Retinal pigment epithelial cell (primary cell): ENCODE measurements around the gene PCDH19.
"Not testable (repeated sequence)": the region's sequence is repeated elsewhere in the genome, so short reads cannot be mapped to it uniquely, and the experiment has no call there.

Experiments used
- DNase-seq: peaks from one replicate; pipeline ENCODE4 v3.0.0-alpha.2; 2010; ENCODE audit warnings: low read depth
- H3K4me3 ChIP-seq: 2 replicates; pipeline ENCODE4 v1.5.1; 2011; ENCODE audit warnings: mild to moderate bottlenecking, low read length, control low read depth, moderate library complexity
- CTCF ChIP-seq: conservative IDR thresholded peaks from 2 replicates; pipeline ENCODE4 v1.5.1; 2011; ENCODE audit warnings: low read depth, low read length, control low read depth, inconsistent platforms

Gene PCDH19

GRCh38 chrX:100409610-100410590 lies at the start of gene PCDH19:
TSS of gene PCDH19 (minus strand) at chrX:100410273. CDS start at chrX:100408597, 1,676 bp downstream.
- peak; percentile 9 for DNase-seq
- TF ChIP-seq CTCF = no peak
- peak within 1 kb of the TSS; percentile 34 for H3K4me3 ChIP-seq

GRCh38 chrX:100449696-100450608 lies 39.9 kb upstream of the PCDH19 start:
- H3K4me3 ChIP-seq = no peak overlapping the region
- no peak for TF ChIP-seq CTCF
- no peak for DNase-seq

GRCh38 chrX:100447655-100448397 lies 37.8 kb upstream of the PCDH19 start:
- peak; percentile 84 for TF ChIP-seq CTCF
- peak; percentile 7 for DNase-seq
- H3K4me3 ChIP-seq = peak overlapping the region; percentile 5

GRCh38 chrX:100445593-100445992 lies 35.5 kb upstream of the PCDH19 start:
- no peak for TF ChIP-seq CTCF
- DNase-seq = no peak

GRCh38 chrX:100441321-100441720 lies 31.2 kb upstream of the PCDH19 start:
- DNase-seq = not testable (repeated sequence)

More at GRCh38 chrX:100445593-100445992, 35.5 kb upstream of the PCDH19 start:
- H3K4me3 ChIP-seq = no peak overlapping the region

GRCh38 chrX:100440006-100440405 lies 29.9 kb upstream of the PCDH19 start:
- TF ChIP-seq CTCF = no peak
- no peak overlapping the region for H3K4me3 ChIP-seq
- no peak for DNase-seq

More at GRCh38 chrX:100441321-100441720, 31.2 kb upstream of the PCDH19 start:
- not testable (repeated sequence) for H3K4me3 ChIP-seq

GRCh38 chrX:100435726-100436125 lies 25.7 kb upstream of the PCDH19 start:
- TF ChIP-seq CTCF = no peak
- no peak for DNase-seq
- H3K4me3 ChIP-seq = no peak overlapping the region
